KOPT-K1 (cell line): ENCODE measurements around the gene BRD7.

Experiments used
- H3K27ac ChIP-seq: fragments of 200-600 bp; sonication (generic); 2 replicates; pipeline ENCODE4 v1.5.1; 2016; ENCODE audit warnings: antibody characterized with exemption, mild to moderate bottlenecking, low read depth, low read length; ENCODE audit not compliant: poor library complexity, severe bottlenecking
- H3K36me3 ChIP-seq: fragments of 200-600 bp; sonication (generic); 2 replicates; pipeline ENCODE4 v1.5.1; 2017; ENCODE audit warnings: antibody characterized with exemption, mild to moderate bottlenecking, low read length, moderate library complexity; ENCODE audit not compliant: insufficient read depth
- H3K9me3 ChIP-seq: fragments of 200-600 bp; sonication (generic); 2 replicates; pipeline ENCODE4 v1.5.1; 2017; ENCODE audit warnings: antibody characterized with exemption, low read length, mild to moderate bottlenecking; ENCODE audit not compliant: insufficient read depth, poor library complexity, severe bottlenecking

Gene BRD7

GRCh38 chr16:50373345-50373701 lies 4.5 kb upstream of the BRD7 start:
- Histone ChIP-seq H3K27ac (no peak overlapping the region), H3K9me3 (no peaks in the 10 kb centered on the region), H3K36me3 (no peaks in the 10 kb centered on the region)

GRCh38 chr16:50372611-50373344 lies 4.0 kb upstream of the BRD7 start:
- Histone ChIP-seq H3K9me3 (no peaks in the 10 kb centered on the region), H3K36me3 (no peaks in the 10 kb centered on the region), H3K27ac (no peak overlapping the region)

GRCh38 chr16:50371936-50372595 lies 3.3 kb upstream of the BRD7 start:
- peaks cover 4% of the 10 kb centered on the region for H3K36me3 ChIP-seq

GRCh38 chr16:50371036-50371716 lies 2.4 kb upstream of the BRD7 start:
- H3K27ac ChIP-seq: no peak overlapping the region
- H3K36me3 ChIP-seq: peaks cover 13% of the 10 kb centered on the region
- no peaks in the 10 kb centered on the region for H3K9me3 ChIP-seq

More at GRCh38 chr16:50371936-50372595, 3.3 kb upstream of the BRD7 start:
- H3K27ac ChIP-seq: no peak overlapping the region
- H3K9me3 ChIP-seq: no peaks in the 10 kb centered on the region

GRCh38 chr16:50369133-50369804 lies 481 bp upstream of the BRD7 start:
- Histone ChIP-seq H3K9me3 (no peaks in the 10 kb centered on the region), H3K27ac (peak overlapping the region; percentile 32), H3K36me3 (peaks cover 32% of the 10 kb centered on the region)

GRCh38 chr16:50367777-50368409 lies 895 bp downstream of the BRD7 start:
- Histone ChIP-seq H3K36me3 (peaks cover 46% of the 10 kb centered on the region), H3K9me3 (no peaks in the 10 kb centered on the region), H3K27ac (peak overlapping the region; percentile 72)

- Histone ChIP-seq H3K9me3 (no peaks in the 10 kb centered on the region), H3K36me3 (peaks cover 65% of the 10 kb centered on the region), H3K27ac (no peak overlapping the region)
Measured at GRCh38 chr16:50365791-50366575, 2.8 kb downstream of the BRD7 start.

- peaks cover 88% of the 10 kb centered on the region for H3K36me3 ChIP-seq
- H3K9me3 ChIP-seq: no peaks in the 10 kb centered on the region
- no peak overlapping the region for H3K27ac ChIP-seq
Measured at GRCh38 chr16:50363656-50364055, 5.1 kb downstream of the BRD7 start.

GRCh38 chr16:50360779-50361178 lies 8.0 kb downstream of the BRD7 start:
- Histone ChIP-seq H3K9me3 (no peaks in the 10 kb centered on the region), H3K36me3 (peaks cover 100% of the 10 kb centered on the region), H3K27ac (no peak overlapping the region)

- H3K27ac ChIP-seq: no peak overlapping the region
- no peaks in the 10 kb centered on the region for H3K9me3 ChIP-seq
- peaks cover 99% of the 10 kb centered on the region for H3K36me3 ChIP-seq
Measured at GRCh38 chr16:50360033-50360778, 8.6 kb downstream of the BRD7 start.

- H3K9me3 ChIP-seq: no peaks in the 10 kb centered on the region
- peaks cover 97% of the 10 kb centered on the region for H3K36me3 ChIP-seq
Measured at GRCh38 chr16:50359626-50360025, 9.2 kb downstream of the BRD7 start.

GRCh38 chr16:50354629-50355456 lies 13.9 kb downstream of the BRD7 start:
- H3K9me3 ChIP-seq: no peaks in the 10 kb centered on the region
- H3K27ac ChIP-seq: no peak overlapping the region
- H3K36me3 ChIP-seq: peaks cover 97% of the 10 kb centered on the region

More at GRCh38 chr16:50359626-50360025, 9.2 kb downstream of the BRD7 start:
- no peak overlapping the region for H3K27ac ChIP-seq

GRCh38 chr16:50354082-50354481 lies 14.7 kb downstream of the BRD7 start:
- Histone ChIP-seq H3K36me3 (peaks cover 97% of the 10 kb centered on the region), H3K27ac (no peak overlapping the region), H3K9me3 (peaks cover 6% of the 10 kb centered on the region)
